GM12891 (cell line): ENCODE measurements around the gene SNRNP25.
A peak's percentile ranks its signal among the peaks of the same experiment; 100 is the strongest.

Experiments
- DNase-seq: peaks from one replicate; pipeline ENCODE4 v3.0.0; 2011; ENCODE audit warnings: low spot score; ENCODE audit not compliant: insufficient read length
- FAIRE-seq: peaks from 2 replicates; lab custom pipeline; 2011; peaks lifted over from hg19 to GRCh38; lab: Jason Lieb, UNC
- PAX5 ChIP-seq: IDR thresholded peaks from 2 replicates; pipeline ENCODE4 v1.6.1; 2011; ENCODE audit warnings: low read length, moderate library complexity, mild to moderate bottlenecking; ENCODE audit not compliant: insufficient read depth, severe bottlenecking
- POLR2A ChIP-seq: IDR thresholded peaks from 2 replicates; pipeline ENCODE4 v1.6.1; 2011; ENCODE audit warnings: low read depth, low read length, control low read depth
- POLR2AphosphoS5 ChIP-seq: IDR thresholded peaks from 2 replicates; pipeline ENCODE4 v1.6.1; 2011; ENCODE audit warnings: low read depth, low read length, control low read depth
- POU2F2 ChIP-seq: IDR thresholded peaks from 2 replicates; pipeline ENCODE4 v1.6.1; 2011; ENCODE audit warnings: low read depth, mild to moderate bottlenecking, control low read depth, low read length, moderate library complexity
- SPI1 ChIP-seq: IDR thresholded peaks from 2 replicates; pipeline ENCODE4 v1.6.1; 2011; ENCODE audit warnings: low read depth, low read length, control low read depth
- TAF1 ChIP-seq: IDR thresholded peaks from 2 replicates; pipeline ENCODE4 v1.6.1; 2011; ENCODE audit warnings: low read depth, low read length, control low read depth

The SNRNP25 gene

DNA sequence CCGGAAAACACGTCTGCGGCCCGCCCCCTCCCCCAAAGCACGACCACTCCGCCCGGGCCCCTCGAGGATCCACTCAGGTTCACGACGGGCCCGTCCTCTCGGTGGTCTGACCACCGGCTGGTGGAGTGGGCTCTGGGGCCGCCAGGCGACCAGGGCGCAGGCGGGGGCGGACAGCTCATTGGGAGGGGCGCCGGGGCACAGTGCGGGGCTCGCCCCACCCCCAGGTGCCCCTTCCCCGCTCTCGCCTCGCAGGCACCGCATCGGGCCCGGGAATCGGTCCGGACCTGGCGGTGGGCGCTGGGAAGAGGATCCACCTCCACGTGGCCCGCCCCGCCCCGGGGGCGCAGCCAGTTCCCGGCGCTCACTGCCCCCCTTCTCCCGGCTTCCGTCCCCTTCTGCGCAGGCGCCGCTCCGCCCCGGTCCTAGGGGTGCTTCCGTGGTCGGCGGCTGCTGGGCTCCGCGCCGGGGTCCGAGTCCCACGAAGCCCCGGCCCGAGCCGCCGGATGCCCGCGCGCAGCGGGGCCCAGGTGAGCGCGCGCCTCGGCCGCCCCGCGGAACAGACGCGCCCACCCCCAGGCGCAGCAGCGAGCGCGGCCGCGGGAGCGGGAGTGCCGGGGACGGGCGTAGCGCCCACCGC lies 24.3 kb downstream of the SNRNP25 start, which contains the start of gene MPG:
MPG (plus strand) TSS at position 419 of the 637 bp plus-strand sequence; CDS start at position 504, 85 bp downstream.
- DNase-seq (peak; percentile 99), FAIRE-seq (peak; percentile 92)
- peak; percentile 16; the same call in 1 of the 2 replicates for TF ChIP-seq TAF1
- TF ChIP-seq POLR2A: no peak

DNA sequence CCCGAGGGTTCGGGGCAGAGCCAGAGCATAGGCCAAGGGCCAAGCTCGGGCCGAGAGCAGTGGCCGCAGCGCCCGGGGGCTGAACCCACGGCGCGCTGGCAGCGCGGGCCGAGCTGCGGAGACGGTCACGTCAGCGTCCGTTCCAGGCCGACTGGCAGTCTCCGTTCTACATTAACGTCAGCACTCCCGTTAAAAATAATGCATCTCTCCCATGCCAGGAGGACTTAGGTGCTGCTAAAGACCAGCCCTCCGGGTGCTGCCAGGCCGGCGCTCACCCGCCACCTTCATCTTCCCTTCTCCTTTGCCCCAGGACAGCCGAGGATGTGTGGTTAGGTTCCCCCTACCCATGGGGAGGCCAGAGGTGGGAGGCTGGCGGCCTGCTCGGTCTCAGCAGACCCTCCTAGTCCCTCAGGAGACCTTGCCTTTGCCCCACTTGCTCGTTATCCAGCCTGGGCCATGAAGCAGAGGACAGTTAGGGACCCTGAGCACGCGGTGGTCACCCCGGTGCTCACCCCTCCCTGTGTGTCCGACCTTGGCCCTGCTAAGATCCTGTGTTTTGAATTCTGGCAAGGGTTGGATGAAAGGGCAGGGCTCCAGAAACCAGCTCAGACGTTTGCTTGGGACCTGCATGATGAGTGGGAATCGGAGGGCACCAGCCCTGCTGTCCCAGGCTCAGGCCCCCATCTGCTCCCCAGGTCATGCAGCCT lies 25.0 kb downstream of the SNRNP25 start:
- TF ChIP-seq POLR2A (no peak), SPI1 (no peak), TAF1 (no peak), POLR2AphosphoS5 (no peak), PAX5 (no peak), POU2F2 (no peak)
- peak; percentile 49 for DNase-seq
- peak; percentile 16 for FAIRE-seq

DNA sequence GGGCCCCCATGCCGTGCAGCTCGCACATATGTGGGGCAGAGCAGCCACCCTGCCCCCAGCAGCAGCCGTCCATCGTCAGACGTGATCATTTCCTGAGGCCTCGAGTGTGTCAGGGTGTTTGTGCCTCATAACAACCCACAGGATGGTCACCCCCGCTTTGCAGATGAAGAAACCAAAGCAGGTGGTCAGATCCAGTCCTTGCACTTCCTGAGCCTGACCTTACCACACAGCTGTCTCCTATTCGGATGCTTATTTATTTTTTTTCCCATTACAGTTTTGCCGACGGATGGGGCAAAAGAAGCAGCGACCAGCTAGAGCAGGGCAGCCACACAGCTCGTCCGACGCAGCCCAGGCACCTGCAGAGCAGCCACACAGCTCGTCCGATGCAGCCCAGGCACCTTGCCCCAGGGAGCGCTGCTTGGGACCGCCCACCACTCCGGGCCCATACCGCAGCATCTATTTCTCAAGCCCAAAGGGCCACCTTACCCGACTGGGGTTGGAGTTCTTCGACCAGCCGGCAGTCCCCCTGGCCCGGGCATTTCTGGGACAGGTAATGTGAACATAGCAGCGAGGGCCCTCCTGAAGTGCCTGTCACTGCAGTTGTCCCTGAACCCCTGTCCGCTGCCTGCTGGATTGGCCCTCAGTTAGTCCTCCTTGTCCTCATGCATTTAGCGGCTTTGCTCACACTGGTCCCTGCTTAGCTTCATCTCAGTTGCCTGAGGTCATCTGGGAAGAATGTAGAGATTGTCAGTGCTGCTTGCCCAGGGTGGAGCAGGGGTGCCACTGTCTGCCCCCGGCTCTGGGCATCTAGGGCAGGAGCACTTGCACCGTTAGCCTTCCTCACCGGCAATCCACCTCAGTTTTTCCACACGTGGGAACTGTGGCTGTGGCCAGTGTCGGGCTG lies 25.8 kb downstream of the SNRNP25 start:
- TF ChIP-seq TAF1 (no peak), SPI1 (no peak), POLR2A (no peak), PAX5 (no peak), POU2F2 (no peak), POLR2AphosphoS5 (no peak)
- DNase-seq (no peak), FAIRE-seq (no peak)

DNA sequence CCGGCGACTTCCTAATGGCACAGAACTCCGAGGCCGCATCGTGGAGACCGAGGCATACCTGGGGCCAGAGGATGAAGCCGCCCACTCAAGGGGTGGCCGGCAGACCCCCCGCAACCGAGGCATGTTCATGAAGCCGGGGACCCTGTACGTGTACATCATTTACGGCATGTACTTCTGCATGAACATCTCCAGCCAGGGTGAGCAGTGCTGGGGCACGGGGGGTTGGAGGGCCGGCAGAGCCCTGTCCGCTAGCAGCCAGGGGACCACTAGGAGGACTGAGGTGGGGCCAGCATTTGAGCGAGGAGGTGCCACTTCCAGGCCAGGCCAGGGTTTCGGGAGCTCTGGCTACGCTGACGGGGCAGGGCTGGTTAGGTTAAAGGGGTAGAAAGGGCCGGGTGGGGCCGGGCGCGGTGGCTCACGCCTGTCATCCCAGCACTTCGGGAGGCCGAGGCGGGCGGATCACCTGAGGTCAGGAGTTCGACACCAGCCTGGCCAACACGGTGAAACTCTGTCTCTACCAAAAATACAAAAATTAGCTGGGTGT lies 29.5 kb downstream of the SNRNP25 start:
- no peak for DNase-seq
- FAIRE-seq: peak; percentile 45
- TF ChIP-seq TAF1 (no peak), POU2F2 (no peak), POLR2A (no peak), PAX5 (no peak), SPI1 (no peak), POLR2AphosphoS5 (no peak)

DNA sequence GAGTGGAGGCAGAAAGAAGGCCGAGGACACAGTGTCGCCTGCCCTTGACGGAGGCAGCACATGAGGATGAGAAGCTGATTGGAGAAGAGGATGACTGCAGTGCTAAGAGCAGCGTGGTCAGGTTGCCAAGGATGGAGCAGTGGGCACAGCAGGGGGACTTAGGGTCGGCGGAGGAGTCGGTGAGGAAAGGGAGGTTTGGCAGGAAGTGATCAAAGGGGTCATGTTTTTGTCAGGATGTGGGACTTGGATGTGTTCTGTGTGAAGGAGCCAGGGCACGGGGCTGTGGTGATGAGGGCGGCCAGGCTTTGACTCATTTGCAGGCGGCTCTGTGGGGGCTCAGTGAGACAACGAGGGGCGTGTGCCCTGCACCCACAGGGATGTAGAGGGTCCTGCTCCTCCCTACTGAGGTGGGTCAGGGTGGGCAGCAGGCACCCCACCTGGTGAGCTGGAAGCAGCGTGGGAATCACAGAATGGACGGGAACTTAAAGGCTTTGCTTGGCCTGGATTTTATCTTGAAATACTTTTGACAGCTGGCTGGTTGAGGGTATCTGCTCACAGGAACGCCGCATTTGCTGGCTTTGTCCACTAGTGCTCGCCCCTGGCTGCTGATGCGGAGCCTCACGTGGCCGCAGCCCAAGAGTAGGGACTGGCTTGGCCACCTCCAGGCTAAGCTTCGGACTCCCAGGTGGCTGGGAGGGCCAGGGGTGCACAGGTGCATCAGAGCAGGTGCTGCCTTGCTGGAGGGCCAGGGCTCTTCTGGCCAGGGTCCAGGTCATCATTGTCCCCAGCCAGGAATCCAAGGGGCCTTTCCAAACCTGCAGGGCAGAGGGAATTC lies 30.4 kb downstream of the SNRNP25 start:
- FAIRE-seq: no peak
- no peak for DNase-seq
- TF ChIP-seq PAX5 (no peak), POLR2AphosphoS5 (peak; percentile 42; the same call in 1 of the 2 replicates)

DNA sequence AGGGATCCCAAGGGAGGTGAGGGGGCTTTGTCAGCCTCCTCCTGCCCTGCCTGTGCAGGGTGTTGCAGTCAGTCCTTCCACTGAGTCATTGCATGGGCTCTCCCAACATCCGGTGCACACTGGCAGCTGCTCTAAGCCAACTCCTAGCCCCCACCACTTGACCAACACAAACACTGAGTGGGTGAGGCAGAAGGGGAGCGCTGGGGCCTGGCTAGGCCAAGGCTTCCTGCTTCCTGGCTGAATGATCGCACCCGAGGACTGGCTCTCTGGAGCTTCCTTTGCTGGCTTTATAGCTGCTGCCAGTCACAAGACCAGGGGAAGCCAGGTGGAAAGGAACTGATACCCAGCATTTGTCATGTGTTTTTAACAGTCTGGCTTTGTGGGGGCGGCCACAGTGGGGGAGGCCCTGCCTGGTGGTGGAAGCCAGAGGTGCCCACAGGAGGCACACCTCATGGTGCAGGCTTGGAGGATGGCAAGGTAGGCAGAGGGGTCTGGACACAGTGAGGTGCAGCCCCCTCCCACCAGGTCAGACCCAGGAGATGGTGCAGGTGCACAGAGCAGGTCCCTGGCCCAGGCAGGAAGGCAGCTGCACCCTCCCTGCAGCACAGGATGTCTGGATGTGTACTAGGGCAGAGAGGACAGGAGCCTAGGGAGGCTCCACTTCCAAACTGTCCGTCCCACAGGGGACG lies 31.2 kb downstream of the SNRNP25 start:
- DNase-seq (peak; percentile 71), FAIRE-seq (peak; percentile 97)
- TF ChIP-seq POLR2AphosphoS5 (no peak), POU2F2 (no peak), PAX5 (no peak), SPI1 (peak; percentile 89), POLR2A (no peak), TAF1 (0 out of 2 replicates have a peak, but pooled peaks have one; percentile 12)

DNA sequence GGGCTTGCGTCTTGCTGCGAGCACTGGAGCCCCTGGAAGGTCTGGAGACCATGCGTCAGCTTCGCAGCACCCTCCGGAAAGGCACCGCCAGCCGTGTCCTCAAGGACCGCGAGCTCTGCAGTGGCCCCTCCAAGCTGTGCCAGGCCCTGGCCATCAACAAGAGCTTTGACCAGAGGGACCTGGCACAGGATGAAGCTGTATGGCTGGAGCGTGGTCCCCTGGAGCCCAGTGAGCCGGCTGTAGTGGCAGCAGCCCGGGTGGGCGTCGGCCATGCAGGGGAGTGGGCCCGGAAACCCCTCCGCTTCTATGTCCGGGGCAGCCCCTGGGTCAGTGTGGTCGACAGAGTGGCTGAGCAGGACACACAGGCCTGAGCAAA lies 31.8 kb downstream of the SNRNP25 start:
- TF ChIP-seq SPI1 (no peak), POLR2AphosphoS5 (no peak), PAX5 (no peak), POU2F2 (no peak), POLR2A (no peak), TAF1 (no peak)
- FAIRE-seq (no peak), DNase-seq (no peak)

DNA sequence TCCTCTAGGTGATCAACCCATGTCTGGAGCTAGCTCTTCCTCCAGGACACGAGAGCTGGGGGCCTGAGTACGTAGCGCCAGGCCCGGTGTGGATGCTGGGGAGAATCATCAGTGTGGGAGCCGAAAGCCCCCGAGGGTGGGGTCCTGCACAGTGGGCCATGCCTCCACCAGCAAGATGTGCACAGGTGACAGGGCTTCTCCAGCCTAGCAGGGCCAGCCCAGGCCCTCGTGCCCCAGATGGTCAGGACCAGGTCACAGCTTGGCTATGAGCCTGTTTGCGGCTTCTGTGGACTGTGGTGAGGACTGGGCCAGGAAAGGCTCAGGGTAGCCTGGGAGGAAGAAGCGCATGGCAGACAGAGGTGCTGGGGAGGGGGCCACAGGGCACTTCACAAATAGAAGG lies 32.2 kb downstream of the SNRNP25 start:
- DNase-seq (no peak), FAIRE-seq (no peak)
- TF ChIP-seq TAF1 (no peak), PAX5 (no peak), POLR2AphosphoS5 (no peak), SPI1 (no peak), POLR2A (no peak), POU2F2 (no peak)
